GDM1 (cell line): ENCODE measurements around the gene TCF4.

Source experiments
- DNase-seq: peaks from one replicate; lab custom pipeline; 2025; lab: John Stamatoyannopoulos, UW

TCF4 gene

DNA sequence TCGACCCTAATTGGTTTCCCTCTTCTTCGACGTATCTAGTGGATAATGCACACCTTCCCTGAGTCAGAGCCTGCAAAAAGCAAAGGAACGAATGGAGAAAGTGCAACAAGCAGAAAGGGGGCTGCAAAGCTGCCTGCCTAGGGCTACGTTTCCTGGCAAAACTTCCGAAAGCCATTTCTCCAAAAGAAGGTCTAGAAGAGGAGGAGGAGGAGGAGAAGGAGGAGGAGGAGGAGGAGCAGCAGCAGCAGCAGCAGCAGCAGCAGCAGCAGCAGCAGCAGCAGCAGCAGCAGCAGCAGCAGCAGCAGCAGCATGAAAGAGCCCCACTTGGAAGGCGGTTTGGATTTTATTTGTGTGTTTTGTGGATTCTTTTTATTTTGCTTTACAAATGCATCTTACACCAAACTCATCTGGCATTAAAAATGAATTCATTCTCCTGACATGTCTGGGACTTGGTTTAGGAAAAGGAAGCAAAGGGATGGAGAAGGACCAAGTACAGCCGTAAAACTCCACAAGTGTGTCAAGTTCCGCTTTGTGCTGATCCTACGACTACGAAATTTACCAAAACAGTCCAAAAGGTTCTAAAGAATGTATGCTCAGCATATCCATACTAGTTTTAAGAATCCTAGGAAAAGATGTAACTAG lies 2.0 kb downstream of the TCF4 start:
- DNase-seq: no peak

DNA sequence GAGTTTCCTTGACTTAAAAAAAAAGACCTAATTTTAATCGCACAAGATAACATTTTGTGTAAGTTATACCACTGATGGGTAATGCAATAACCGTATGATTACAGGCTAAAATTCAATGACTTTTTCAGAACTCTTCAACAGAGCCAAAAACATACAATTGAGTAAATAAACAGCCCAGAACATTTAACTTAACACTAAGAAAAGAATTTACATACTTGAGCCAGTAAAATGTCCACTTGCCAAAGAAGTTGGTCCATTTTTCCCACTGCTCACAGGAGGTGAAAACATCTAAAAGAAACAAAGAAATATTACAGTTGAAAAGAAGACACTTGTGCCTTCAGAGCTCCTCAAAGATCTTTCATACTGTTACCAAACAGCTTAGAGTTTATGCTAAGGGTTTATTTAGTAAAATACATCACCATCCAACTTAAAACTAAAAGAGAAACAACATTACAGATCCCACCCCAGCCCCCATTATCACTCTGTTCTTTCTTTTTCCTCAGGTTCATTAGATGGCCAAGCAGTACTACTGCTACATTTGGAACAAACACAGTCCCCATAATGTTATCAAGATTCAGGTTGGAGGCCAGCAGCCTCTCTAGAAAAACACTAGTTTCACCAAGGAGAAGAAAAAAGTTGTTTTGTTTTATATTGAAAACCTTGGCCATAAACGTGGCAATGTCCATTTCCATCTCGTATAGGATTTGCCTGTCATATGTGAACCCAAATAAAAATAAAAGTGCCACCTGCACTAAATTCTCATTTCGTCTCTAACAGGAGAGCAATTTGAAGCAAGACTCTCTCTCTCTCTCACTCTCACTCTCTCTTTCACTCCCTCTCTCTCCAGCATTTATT lies 2.7 kb downstream of the TCF4 start:
- DNase-seq: no peak

DNA sequence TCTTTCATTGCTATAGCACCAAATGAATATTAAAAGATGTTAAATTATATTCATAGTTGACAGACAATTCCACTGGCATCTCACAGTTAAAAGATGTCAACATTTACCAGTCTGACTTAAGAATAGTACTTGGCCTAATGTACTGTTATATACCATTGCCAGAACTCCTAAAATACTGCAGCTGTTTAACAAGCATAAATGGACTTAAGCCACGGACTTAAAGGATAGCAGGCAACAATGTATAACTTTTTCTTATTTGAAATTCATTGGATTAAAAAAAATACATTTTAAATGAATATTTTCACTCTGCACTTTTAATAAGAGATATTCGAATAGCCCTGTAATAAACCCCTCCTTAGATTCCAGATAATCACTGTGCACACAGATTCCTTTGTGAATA lies 3.8 kb downstream of the TCF4 start:
- no peak for DNase-seq

DNA sequence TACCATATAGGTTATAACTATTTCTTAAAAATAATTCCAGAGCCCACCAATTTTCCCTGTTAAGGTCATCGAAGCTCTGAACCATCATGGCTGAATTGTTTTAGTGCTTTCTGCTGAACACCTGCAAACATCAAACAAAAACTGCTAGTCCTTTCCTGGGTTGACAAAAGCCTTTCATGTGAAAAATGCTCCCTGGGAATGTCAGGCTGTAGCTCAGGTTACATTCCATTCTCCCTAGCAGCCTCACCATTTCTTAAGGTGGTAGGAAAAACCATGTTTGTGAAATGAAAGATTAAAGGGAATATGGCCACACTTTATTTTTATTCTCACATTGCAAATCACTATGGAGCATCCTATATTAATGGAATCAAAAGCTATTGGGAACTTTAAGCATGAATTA lies 5.7 kb downstream of the TCF4 start:
- DNase-seq: no peak

DNA sequence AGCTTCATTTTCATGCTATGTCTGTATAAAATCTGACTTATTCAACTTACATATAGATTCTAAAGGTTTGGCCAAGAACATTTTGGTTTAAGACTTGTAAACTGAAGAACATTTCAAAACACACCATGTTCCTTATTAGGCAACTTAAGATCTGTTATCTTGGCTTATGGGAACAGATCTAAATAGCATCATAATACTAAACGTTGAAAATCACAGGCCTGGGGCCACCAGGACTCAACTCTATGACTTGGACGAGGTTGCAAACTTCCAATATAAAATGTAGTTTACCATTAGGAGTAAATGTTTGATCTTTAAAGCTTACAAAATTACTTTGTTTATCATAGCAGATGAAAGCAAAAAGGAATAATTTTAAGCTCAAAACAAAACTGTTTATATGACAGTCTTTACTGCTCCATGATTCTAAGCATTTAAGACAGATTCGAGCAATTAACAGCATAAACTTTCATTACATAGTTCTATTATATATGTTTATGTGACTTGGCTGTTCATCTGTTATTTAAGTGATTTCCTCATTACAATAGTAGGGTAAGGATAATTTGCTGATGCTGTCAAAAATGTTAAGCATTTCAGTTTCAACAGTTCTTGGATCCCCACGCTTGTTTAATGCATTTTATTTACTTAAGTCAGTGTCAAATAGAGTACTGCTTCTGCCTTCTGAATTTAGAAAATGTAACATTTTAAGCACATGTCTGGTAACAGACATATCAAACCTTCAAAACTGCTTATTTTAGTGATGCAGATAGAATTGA lies 8.3 kb downstream of the TCF4 start:
- no peak for DNase-seq

DNA sequence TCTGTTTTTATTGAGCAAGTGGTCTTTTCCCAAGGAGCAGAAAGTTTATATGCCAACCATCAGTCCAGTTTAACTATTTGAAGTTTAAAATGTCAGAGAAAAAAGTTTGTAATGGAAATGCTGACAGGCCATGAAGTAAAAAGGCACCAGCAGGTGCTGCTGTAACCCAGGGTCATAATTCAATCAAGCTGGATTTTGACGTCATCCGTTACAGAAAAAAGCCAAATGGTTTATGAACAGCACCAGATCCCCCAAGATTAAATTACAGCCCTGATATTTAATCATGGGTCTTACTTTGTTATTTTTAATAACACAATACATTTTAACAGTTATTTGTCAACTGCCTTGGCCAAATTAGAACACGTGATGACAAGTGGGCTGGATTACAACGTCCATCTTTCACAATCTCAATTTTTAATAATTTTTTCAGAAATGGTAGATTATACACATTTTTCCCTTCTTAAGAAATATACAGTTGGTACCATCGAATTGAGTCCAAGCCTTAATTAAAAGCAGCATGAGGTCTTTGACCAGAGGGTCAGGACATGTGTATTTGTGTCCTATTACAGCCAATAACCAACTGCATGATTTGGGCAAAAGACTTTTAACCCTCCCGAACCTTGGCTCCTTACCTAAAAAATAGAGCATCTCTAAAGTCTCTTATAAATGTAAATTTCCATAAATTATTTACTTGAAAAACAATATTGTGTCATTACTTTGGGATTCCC lies 10.0 kb downstream of the TCF4 start:
- DNase-seq: no peak

DNA sequence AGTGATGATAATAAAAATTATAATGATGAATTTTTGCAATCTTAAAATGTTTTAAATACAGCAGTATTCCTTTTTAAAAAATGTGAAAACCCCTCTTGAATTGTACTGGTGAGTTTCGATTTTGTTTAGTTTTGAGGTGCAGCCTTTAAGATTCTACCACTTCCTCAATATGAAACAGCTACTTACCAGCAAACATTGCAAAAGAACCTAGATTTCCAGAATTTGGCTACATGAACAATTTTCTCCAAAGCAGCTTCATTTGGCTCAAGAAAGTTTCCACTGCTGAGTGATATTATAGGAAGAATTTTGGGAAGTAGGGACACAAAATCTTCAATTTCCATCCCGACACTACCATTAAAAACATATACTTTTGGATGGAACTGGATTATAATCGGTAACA lies 12.0 kb downstream of the TCF4 start:
- no peak for DNase-seq

DNA sequence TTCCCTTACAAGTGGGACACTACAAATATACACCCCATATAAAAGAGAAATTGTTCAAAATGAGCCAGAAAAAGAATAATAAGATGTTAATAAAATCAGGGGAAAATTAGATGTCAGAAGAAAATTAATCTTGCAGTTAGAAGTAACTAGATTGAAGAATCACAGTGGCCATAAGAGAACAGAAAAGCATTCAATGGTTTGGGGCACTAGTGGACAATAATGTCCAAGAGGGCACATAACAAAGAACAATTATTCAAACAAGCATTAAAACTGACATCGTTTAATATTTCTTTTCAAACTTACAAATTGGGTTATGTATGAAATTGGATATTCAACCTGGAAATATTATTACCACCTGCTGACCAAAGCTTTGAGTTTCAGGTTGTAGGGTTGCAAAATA lies 12.9 kb downstream of the TCF4 start:
- DNase-seq: no peak

DNA sequence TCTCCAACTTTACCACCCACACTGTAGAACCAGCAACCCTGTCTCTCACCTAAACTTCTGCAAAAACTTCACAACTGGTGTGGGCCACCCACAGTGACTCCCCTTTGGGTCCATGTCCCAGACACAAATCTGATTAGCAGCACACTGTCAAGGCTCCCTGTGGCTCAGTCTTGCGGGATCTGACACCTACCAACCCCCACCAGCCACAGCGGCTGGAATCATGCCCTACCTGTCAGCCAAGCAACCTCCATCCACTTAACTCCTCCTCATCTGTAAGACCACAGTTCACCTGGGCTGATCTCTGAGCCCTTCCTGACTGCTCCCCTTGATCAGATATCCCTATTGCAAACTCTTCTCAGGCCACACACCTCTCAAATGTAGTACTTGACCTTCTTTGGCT lies 14.6 kb downstream of the TCF4 start:
- no peak for DNase-seq

DNA sequence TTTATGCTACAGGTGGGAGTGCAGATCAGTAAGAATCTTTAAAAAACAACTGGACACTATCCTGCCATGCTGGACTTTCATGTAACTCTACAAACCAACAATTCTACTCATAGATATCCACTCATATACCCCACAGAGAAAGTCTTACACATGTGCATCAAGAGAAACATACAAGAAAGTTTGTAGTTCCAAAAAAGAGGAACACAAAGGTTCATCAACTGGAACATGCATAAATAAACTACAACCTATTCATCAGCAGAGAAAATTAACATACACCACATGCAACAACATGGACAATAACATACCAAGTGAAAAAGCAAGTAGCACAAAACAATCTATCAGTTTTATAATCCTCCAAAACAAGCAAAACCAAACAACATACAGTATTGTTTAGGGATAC lies 17.0 kb downstream of the TCF4 start:
- DNase-seq: no peak

DNA sequence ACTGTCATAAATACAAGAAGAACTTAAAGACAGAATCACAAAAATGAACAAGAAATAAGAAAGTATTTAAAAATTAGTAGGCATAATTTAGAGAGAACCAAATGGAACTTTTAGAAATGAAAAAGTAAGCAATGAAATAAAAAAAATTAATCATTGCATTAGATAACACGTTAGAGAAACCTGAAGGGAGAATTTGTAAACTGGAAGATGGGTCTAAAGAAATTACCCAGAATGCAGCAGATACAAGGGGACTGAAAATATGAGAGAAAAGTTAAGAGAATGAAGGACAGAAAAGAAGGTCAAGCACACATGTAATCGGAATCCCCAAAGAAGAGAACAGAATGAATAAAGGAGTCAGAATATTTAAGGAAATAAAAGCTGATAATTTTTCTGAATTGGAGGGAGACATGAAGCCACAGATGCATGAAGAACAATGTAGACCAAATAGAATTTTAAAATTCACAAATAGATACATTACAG lies 21.5 kb downstream of the TCF4 start:
- no peak for DNase-seq

DNA sequence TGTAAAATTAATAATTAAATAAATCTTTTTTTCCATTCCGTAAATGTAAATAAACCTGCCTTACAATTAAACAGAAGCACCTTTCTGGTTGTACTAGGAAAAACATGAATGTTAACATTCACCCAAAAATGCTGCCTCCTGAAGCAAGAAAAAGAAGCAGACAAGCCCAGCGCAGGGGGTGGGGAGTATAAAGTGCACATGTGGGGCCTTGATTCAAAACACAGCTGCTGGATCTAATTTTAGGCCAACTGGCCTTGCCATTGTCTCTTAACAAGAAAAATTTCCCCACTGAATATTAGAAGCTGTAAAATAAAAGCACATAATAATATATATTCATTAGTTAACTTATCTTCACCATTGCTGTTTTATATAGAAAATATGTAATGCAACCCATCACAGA lies 28.3 kb downstream of the TCF4 start:
- no peak for DNase-seq

DNA sequence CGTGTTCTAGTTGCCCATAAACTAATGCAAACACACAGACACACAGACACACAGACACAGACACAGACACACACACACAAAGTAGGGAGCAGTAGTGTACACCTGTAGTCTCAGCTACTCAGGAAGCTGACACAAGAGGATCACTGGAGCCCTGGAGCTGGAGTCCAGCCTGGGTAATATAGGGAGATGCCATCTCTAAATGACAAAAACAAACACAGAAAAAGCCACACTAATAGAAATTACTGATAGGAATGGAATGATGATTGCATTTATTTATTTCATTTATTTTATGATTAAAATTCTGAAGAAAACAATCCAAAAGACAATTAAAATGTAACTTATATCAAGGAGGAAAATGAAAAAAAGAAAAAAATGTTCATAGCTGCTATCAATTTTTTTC lies 30.8 kb downstream of the TCF4 start:
- DNase-seq: no peak

DNA sequence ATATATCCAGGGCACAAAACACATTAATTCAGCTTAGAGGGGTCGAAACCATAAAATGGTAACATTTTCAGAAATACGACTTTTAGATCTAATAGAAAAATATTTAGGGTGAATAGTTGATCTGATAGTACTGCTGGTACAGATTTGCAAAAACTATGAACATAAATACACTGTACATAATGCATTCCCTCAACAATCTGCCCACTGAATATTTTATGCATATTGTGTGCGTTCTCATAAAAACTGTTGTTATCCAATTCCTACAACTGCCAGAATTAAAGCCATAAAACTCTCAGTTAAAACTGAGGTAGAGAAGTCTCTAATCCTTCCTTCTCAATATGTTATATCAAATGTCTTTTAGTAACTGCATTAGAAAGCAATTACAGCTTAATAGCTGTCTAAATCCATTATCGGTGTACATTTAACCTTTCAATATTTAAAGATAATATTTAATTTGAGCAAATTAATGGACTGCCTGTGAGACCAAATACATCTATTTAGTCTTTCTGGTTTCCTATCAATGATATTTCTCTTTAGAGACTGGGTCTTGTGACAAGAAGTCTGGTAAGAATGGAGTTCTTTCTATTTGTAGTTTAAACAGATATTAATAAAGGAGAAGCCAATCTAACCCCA lies 32.5 kb downstream of the TCF4 start:
- DNase-seq: no peak

DNA sequence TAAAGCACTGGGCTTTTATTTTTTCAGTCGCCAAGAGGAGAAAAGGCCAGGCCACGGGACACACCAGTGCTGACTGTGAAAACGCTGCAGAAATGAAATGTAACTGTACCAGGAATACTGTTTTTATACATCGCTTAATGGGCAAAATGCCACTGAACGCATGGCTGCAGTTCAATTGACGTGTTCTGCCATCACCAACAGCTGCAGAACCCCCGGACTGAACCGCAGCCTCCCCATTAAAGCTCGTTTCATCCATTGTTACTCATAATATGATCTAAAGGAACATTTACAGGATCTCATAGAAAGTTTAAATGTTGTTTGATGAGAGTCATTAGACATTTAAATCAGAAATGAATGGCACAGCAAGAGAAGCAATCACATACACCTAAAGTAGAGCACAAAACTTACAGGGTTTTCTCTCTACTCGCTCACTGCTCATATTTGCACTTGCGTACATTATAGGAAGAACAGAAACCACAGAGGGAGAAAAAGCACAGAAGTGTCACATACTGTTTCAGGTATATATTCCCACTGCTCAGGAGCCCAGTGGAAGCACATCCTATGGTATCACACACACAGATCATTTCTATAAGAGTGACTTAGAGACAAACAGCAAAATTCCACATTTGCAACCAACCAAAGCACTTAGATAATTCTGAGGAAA lies 35.3 kb downstream of the TCF4 start:
- DNase-seq: no peak

DNA sequence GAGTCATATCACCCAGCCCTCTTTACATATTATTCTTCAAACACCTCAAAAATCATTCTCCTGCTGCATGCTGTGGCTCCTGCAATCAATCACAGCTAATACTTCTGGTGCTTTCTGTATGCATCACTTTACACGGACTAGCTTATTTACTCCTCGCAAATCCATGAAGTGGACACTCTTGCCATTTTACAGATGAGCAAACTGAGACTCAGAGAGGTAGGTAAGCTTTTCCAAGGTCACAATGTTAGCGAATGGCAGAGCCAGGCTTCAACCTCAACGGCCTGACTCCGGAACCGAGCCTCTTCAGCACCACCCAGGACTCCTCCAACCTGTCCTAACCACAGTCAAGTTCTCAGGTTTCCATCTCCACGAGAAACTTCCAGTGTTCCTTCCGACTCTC lies 36.8 kb downstream of the TCF4 start:
- no peak for DNase-seq

DNA sequence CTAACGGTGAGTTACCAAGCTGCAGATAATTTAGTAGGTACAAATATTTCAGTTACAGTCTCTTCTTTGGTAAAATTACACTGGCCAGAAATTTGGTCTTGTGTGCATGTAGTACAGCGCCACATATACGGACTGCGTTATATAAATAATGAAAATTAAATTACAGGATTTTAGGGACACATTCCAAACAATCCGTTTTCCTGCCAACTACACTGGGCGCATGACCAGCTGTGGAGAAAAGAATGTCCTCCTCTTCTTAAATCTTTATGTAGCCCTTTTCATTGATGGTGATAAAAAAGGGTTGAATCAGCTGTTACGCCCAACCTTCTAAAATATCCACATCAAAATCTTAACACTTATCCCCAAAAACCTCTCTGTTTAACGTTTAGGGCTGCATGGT lies 37.5 kb downstream of the TCF4 start:
- DNase-seq: no peak

DNA sequence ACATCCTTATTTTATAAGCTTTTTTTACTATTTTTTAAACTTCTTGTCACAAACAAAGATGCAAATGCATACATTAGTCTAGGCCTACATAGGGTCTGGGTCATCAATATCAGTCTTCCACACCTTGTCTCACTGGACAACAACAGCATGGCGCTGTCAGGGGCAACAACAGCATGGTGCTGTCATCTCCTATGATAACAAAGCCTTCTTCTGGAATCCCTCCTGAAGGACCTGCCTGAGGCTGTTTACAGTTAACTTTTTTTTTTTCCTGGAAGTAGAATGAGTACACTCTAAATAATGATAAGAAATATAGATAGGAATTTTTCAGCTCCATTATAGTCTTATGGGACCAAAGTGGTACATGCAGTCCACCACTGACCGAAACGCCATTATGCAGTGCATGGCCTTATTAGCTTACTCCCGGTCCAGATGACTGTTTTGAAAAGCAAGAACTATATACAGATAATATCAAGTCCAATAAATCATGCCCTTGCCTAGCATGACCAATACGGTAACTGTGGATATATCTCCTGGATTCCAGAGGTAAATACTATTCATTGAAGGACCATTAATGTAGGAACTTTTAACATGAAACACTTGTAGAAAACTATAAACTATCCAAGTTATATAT lies 38.4 kb downstream of the TCF4 start:
- DNase-seq: no peak

DNA sequence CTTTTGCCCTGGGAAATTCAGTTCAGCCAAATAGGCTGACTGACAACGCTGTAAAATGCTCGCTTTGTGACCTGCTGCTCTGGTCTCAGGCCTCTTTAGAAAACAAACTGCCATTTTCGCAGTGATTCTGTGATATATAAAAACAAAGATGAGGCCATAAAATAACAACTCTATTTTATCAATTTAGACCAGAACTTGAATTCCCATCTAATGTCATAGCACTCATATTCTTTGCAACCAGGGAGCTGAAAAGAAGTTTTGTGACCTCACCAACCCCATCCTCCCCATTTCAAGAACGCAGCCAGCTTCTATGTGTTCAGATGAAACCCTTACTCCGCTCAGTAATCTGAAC lies 40.3 kb downstream of the TCF4 start:
- DNase-seq: no peak

DNA sequence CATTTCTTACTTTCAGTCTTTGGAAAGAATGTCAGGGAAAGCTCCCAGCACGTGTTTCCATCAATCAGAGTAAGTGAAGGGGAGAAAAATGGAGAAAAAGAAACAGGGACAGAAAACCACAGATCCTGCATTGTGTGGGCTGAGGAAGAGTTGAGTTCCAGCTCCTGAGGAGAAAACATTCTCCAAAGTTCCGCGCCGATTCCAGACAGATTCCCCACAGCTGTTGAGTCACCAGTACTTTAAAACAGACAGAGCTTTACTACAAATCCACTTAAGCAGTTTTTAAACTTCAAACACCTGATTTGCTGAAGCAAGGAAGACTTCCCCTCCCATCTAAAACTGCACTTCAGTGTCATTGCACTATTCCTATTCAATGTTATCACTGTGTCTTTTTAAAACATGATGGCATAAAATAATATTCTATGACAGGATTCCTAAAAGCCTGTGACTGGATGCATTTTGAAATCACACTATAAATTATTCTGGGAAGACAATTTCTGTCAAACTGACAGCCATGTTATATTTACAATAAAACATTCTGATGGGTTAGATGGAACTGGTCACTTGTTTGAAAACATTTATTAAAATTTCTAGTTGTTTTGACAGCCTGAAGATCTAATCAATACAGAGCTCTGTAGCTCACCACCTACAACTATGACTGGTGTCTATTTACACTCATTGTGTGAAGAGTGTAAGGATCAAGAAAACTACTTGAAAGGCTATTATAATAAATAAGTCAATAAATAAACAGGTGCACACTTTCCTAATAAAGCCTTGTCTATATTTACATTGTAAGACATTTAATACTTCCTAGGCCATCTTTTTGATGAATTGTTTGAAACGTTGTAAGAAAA lies 40.9 kb downstream of the TCF4 start:
- no peak for DNase-seq
